Measurements from ENCODE around the gene ZDHHC14.
A peak's percentile ranks its signal among the peaks of the same experiment; 100 is the strongest.
"Not testable (repeated sequence)": the region's sequence is repeated elsewhere in the genome, so short reads cannot be mapped to it uniquely, and the experiment has no call there.

The ZDHHC14 gene

DNA sequence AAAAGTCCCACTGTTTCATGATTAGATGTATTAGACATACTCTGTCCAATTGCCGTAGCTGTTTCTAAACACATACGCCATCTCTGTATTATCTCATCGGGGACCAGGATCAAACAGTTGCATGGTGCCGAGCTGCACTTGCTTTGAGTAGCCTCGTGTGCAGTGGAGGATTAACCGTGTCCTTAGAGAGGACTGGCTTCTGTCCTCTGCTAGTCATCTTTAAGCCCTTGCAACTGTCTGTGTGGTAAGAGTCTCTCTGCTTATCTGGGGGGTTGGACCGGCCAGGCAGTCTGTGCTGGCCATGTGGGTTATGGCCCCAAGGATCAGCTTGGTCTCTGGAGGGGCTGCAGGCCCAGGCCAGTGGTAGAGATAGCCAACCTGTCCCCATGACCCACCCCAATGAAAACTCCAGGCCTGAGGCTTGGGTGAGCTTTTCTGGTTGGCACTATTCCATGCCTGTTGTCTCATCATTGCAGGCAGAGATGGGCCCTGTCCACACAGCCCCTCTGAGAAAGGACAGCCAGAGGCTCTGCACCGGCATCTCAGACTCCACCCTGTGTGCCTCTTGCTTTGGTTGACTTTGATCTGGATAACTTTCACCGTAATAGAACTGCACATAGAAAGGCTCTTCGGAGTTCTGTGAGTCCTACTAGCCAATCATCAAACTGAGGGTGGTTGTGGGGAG lies 304.7 kb downstream of the ZDHHC14 start:
- no peak for DNase-seq (ENCODE audit: low read depth, low spot score)

DNA sequence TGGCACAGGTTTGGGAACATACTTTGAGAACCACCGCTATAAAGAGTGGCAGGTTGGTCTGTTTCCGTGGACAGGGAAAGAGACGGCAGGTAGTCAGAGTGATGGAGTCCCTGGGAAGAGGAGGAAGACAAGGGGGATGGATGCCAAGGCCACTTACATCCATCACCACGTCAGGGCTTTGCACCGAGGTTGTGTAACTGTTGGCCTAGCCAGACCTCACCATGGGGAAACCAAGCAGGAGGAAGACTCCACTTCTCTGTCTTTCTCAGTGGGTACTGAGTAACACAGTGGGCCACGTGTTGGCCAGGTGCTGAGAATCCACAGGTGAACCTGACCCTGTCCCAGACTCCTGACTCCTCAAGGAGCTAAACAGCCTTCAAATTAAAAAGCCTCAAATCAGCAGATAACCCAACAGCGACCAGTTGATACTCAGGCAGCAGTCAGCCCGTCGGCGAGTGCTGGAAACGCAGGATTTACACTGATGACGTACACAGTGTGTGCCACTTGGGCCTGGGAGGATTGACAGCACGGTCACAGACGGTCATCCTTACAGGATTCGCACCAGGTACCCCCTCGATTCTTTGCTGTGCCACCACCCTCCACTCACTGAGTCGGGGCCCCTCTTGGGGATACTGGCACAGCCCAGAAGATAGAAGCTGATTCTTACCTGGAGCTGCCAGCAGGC lies 307.4 kb downstream of the ZDHHC14 start:
- DNase-seq (ENCODE audit: low read depth, low spot score): no peak

DNA sequence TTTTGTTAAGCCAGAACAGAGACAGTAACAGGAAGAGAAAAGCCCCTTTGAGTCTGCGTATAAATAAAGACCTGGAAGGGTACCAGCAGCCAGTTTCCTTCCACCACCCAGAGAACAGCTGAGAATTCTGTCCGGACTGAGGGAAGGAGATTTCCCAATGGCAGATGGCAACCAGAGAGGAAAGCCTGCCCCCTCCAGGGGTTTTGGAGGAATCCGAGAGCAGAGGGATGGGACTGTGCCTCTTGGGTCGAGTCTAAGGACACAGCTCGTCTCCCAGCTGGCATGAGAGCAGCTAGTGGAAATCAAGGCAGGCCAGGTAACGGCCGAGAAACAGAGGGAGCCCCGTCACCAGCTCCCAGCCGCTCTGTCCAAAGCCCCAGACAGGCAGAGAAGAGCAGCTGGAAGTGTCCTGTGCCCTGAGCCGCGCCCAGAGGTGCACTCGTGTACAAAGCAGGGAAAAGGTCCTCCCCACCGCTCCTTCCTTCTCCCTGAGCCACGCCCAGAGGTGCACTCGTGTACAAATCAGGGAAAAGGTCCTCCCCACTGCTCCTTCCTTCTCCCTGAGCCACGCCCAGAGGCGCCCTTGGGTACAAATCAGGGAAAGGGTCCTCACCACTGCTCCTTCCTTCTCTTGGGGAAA lies 308.1 kb downstream of the ZDHHC14 start:
- DNase-seq (ENCODE audit: low read depth, low spot score): peak; percentile 7

- DNase-seq (ENCODE audit: low read depth, low spot score): no peak
These were observed 308.9 kb downstream of the ZDHHC14 start for GRCh38 chr6:157689875-157690274.

- no peak for DNase-seq (ENCODE audit: low read depth, low spot score)
These were observed 309.6 kb downstream of the ZDHHC14 start for GRCh38 chr6:157690441-157691210.

- DNase-seq (ENCODE audit: low read depth, low spot score): not testable (repeated sequence)
These were observed 310.6 kb downstream of the ZDHHC14 start for GRCh38 chr6:157691621-157692020.

GRCh38 chr6:157693867-157694266 lies 312.9 kb downstream of the ZDHHC14 start:
- no peak for DNase-seq (ENCODE audit: low read depth, low spot score)

- no peak for DNase-seq (ENCODE audit: low read depth, low spot score)
These were observed 314.5 kb downstream of the ZDHHC14 start for GRCh38 chr6:157695301-157696040.

DNA sequence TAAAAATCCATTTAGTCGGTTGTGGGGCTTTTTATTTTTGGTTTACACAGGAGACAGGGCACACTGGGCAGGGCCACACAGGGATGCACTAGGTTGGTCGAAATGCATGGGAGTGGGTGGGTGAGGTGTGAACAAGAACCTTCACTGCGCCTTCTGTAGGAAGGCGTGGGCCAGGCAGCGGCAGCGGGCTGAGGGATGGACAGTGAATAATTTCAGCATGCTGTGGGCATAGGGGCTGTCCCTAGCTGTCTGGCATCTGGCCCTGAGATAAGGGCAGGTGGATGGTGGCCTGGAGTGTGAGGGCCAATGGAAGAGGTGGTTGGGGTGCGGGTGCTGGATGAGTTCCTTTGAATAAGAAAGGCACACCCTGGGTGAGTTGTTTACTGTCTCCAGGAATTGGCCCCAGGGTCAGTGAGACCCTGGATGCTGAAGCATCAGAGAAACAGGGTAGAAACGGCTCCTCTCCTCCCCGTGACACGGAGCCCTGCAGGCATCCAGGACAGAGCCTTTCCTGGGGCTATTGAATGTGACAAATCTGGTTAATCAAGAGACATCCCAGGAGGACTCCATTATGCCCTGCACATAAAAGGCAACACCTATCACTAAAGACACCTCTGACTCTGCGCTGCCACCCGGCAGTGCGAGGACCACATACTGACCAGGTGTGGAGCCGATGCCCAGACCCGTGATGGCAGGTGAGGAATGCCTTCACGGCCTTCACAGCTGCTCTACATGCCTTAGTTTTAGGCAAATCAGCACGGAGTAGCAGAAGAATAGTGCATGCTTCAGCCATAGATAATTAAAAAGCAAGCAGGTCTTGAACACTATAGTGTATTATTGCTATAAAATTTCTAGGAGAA lies 319.0 kb downstream of the ZDHHC14 start:
- no peak for DNase-seq (ENCODE audit: low read depth, low spot score)

GRCh38 chr6:157706351-157706750 lies 325.4 kb downstream of the ZDHHC14 start:
- not testable (repeated sequence) for DNase-seq (ENCODE audit: low read depth, low spot score)

- DNase-seq (ENCODE audit: low read depth, low spot score): no peak
These were observed 325.9 kb downstream of the ZDHHC14 start for GRCh38 chr6:157706883-157707282.

DNA sequence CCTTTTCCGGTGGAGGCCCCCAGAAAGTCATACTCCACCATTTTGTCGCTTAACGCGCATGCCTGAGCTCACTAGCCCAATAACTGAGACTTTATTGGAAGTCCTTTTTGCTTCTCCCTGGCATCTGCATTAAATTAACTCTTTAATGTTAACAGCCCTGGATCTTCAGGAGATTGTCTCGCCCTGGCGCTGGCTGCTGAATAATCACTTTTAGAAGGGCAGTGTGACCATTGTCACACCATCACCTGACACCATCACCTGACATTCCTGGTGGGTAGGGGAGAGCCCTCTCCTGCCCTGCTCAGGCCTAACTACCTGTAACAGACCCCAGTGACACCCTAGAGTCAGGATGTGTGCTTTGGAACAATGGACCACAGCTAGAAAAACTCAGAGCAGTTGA lies 326.6 kb downstream of the ZDHHC14 start:
- no peak for DNase-seq (ENCODE audit: low read depth, low spot score)

DNA sequence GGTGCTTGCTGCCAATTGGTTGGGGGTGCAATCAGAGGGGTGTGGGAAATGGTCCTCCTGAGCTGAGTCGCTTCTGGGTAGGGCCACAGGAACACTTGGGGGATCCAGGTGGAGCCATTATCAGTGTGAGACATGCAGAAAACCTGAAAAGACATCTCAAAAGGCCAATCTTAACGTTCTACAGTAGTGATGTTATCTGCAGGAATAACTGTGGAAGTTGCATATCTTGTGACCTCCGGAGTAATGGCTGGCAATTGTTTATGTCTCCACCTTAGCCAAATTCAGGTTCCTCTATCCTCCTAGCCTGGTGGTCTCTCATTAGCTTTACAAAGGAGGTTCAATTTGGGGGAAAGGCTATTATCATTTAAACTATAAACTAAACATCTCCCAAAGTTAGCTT lies 327.2 kb downstream of the ZDHHC14 start:
- DNase-seq (ENCODE audit: low read depth, low spot score): no peak

GRCh38 chr6:157708933-157709332 lies 327.9 kb downstream of the ZDHHC14 start:
- no peak for DNase-seq (ENCODE audit: low read depth, low spot score)

- DNase-seq (ENCODE audit: low read depth, low spot score): no peak
These were observed 328.6 kb downstream of the ZDHHC14 start for GRCh38 chr6:157709555-157709954.

GRCh38 chr6:157710604-157711003 lies 329.6 kb downstream of the ZDHHC14 start:
- no peak for DNase-seq (ENCODE audit: low read depth, low spot score)

GRCh38 chr6:157711060-157711459 lies 330.1 kb downstream of the ZDHHC14 start:
- DNase-seq (ENCODE audit: low read depth, low spot score): no peak

GRCh38 chr6:157712585-157713295 lies 331.8 kb downstream of the ZDHHC14 start:
- DNase-seq (ENCODE audit: low read depth, low spot score): no peak

DNA sequence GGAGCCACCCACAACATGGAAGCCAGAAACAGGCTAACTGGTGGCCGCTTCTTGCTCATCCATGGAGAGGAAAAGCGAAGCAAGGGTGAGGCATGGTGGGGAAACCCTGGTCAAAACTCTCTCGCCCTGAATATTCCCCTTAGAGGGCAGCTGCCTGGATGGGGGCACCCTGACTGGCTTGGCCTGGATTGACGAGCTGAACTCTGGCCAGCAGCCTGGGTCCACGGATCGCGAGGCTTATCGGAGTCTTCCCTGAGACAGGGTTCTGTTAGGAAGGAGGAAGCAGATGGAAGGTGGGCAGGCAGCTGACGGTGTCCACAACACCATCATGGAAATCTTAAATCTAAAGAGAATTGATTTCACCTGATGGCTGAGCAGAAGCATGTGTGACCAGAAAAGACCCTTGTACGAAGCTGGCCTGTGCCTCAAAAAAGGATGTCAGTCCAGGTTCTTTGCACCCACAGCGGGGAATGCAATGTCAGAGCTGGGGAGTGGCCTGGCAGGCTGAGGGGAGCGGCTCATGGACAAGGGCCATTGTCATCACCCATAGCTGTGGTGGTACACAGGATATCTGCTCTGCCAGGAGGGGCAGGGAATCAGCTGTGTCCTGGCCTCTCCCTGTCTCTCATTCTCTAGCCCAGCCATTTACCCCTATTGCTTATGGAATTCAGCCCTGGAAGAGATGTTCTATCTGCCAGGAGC lies 332.6 kb downstream of the ZDHHC14 start:
- DNase-seq (ENCODE audit: low read depth, low spot score): no peak

Data from astrocyte of the hippocampus (primary cell).